HL-60 (cell line): ENCODE measurements around the gene SHROOM3.
"Not testable (repeated sequence)": the region's sequence is repeated elsewhere in the genome, so short reads cannot be mapped to it uniquely, and the experiment has no call there.

Experiments
- DNase-seq, 2 experiments: peaks; one replicate each; pipeline ENCODE4 v3.0.0-alpha.2; 2010 to 2020; ENCODE audit warnings: low read depth in 1 of 2, low spot score in 1 of 2
- H3K27ac ChIP-seq: fragments of 250-450 bp; sonication (Bioruptor Pico); replicated peaks from 2 replicates; pipeline ENCODE4 v1.5.1; 2020; ENCODE audit warnings: mild to moderate bottlenecking, moderate library complexity
- H3K27me3 ChIP-seq: fragments of 250-450 bp; sonication (Bioruptor Pico); 2 replicates; pipeline ENCODE4 v1.5.1; 2021; ENCODE audit warnings: mild to moderate bottlenecking, moderate library complexity; ENCODE audit not compliant: insufficient read depth, poor library complexity, severe bottlenecking
- H3K4me3 ChIP-seq: replicated peaks from 2 replicates; pipeline ENCODE4 v1.5.1; 2011; ENCODE audit warnings: mild to moderate bottlenecking, control low read depth, low read length; ENCODE audit not compliant: insufficient read depth
- CTCF ChIP-seq: IDR thresholded peaks from one replicate; pipeline ENCODE4 v1.5.1; 2011; ENCODE audit warnings: low read length, control low read depth, inconsistent platforms; ENCODE audit not compliant: insufficient read depth
- GABPA ChIP-seq: IDR thresholded peaks from 2 replicates; pipeline ENCODE4 v1.6.1; 2012; ENCODE audit warnings: low read depth
- POLR2AphosphoS5 ChIP-seq: IDR thresholded peaks from 2 replicates; pipeline ENCODE4 v1.6.1; 2012; ENCODE audit warnings: low read depth
- REST ChIP-seq: IDR thresholded peaks from 2 replicates; pipeline ENCODE4 v1.6.1; 2012; ENCODE audit warnings: low read depth; ENCODE audit not compliant: insufficient replicate concordance
- SPI1 ChIP-seq: IDR thresholded peaks from 2 replicates; pipeline ENCODE4 v1.6.1; 2012; ENCODE audit warnings: low read depth, mild to moderate bottlenecking, borderline replicate concordance

SHROOM3 gene

GRCh38 chr4:76407440-76408119, 27.4 kb upstream of the SHROOM3 start:
- H3K4me3 ChIP-seq: no peak overlapping the region
- DNase-seq: no peak
- no peak for TF ChIP-seq CTCF
- no peak overlapping the region for H3K27ac ChIP-seq
- peaks cover 4% of the 10 kb centered on the region for H3K27me3 ChIP-seq

GRCh38 chr4:76410636-76411035, 24.4 kb upstream of the SHROOM3 start:
- DNase-seq: no peak
- Histone ChIP-seq H3K27me3 (no peaks in the 10 kb centered on the region), H3K4me3 (no peak overlapping the region), H3K27ac (no peak overlapping the region)
- no peak for TF ChIP-seq POLR2AphosphoS5

- no peak for TF ChIP-seq CTCF
- no peak for TF ChIP-seq GABPA
- no peak for TF ChIP-seq REST
- TF ChIP-seq POLR2AphosphoS5: no peak
- TF ChIP-seq SPI1: no peak
- no peak for DNase-seq
- H3K27ac ChIP-seq: no peak overlapping the region
- H3K27me3 ChIP-seq: peaks cover 5% of the 10 kb centered on the region
- no peak overlapping the region for H3K4me3 ChIP-seq
Measured at GRCh38 chr4:76420188-76420761, 14.8 kb upstream of the SHROOM3 start.

GRCh38 chr4:76420762-76421581, 14.1 kb upstream of the SHROOM3 start, which contains the start of gene CCDC158:
Gene CCDC158 (minus strand): TSS chr4:76421141. CDS start chr4:76403207, 17,934 bp downstream.
- H3K27me3 ChIP-seq: peaks cover 5% of the 10 kb centered on the region
- H3K27ac ChIP-seq: no peak within 1 kb of the TSS
- TF ChIP-seq GABPA: no peak
- TF ChIP-seq SPI1: no peak
- no peak for TF ChIP-seq CTCF
- H3K4me3 ChIP-seq: no peak within 1 kb of the TSS
- no peak for DNase-seq

- H3K4me3 ChIP-seq: not testable (repeated sequence)
Measured at GRCh38 chr4:76423159-76423558, 11.9 kb upstream of the SHROOM3 start.

More at GRCh38 chr4:76423159-76423558, 11.9 kb upstream of the SHROOM3 start:
- not testable (repeated sequence) for DNase-seq, H3K27ac ChIP-seq, H3K27me3 ChIP-seq
